ENCODE data around the gene PLEKHA6.

DNA sequence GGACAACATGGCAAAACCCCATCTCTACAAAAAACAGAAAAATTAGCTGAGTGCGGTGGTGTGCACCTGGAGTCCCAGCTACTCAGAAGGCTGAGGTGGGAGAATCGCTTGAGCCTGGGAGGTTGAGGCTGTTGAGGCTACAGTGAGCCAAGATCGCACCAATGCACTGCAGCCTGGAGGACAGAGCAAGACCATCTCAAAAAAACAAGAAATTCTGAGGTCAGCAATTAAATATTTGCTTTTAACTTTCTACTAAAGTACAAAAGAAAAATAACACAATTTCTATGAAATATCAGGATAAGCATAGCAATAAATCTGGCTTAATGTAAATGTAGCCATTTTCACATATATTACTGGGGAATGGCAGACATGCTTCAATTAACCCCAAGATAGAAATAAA, 42.0 kb upstream of the PLEKHA6 start:
- no peak for TF ChIP-seq CTCF (IDR thresholded peaks at IDR 0.05)
- TF ChIP-seq POLR2A (IDR thresholded peaks at IDR 0.05), result no peak

Data from right lobe of liver (tissue), 4 donors.